COLO829 (cell line): ENCODE results near the gene KCNK4.

Experiments
- DNase-seq: peaks from one replicate; pipeline ENCODE4 v3.0.0; 2012; ENCODE audit warnings: low spot score

The KCNK4 gene

DNA sequence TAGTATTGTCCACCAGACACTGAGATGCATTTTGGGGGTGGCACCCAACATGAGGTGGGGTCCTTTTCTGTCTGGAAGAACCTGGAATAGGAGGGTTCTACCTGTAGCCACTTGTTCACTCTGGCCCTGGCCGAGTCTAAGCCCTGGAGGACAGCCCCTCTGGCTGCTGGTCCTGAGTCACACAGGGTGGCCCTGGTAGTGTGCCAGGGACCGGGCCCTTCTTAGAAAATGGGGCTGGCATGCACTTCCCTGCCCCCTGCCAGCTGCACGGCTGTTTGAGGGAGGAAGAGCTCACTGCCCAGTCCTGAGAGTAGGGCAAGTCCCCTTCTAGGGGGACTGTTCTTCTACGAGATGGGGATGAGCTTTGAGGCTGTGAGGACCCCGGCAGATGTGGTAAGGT, 37.6 kb upstream of the KCNK4 start:
- no peak for DNase-seq

DNA sequence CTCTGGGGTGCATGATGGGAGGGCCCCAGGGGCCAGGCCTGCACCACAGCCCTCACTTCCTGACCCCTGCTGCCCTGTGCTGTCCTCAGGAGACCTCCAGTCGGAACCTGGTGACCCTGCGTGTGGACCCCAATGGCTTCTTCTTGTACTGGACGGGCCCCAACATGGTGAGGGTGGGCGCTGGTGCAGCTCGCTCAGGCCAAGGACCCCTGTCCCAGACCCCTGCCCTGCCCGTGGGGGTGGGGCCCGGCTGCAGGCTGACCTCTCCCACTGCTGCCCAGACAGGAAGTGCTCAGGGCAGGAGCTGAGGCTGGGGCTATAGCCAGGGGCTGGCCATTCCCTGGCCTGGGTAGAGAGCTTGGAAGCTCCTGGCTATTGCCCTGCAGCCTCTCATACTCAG, 36.8 kb upstream of the KCNK4 start:
- DNase-seq = no peak

DNA sequence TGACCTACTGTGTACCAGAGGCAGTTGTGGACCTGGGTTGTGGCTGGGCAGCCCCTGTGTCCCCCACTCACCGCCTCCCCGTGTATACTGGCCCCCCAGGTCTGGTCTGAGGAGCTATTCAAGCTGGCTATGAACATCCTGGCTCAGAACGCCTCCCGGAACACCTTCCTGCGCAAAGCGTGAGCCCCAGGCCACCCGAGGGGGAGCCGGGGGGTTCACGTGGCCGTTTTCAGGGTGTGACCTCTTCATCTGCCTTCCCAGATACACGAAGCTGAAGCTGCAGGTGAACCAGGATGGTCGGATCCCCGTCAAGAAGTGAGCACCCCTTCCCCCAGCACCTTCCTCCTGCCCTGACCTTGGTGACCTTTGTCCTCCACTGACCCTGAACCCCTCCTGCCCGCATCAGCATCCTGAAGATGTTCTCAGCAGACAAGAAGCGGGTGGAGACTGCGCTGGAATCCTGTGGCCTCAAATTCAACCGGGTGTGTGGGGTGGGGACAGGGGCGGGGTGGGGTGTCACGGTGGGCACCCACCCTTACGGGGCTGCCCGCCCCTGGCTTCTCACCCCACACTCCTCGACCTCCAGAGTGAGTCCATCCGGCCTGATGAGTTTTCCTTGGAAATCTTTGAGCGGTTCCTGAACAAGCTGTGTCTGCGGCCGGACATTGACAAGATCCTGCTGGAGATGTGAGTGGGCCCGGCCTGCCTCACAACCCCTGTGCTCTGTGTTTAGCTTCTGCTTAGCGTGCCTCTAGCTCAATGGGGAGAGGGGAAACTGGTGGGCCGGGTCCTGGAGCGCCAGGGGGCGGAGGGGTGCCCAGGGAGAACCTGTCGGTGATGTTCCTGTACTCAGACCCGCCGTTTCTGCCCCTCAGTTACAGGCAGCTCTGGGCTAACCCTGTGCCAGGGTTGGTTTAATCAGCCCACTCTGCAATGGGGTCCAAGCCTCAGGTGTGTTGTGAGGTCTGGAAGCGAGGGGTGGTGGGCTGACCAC, 35.7 kb upstream of the KCNK4 start:
- no peak for DNase-seq

DNA sequence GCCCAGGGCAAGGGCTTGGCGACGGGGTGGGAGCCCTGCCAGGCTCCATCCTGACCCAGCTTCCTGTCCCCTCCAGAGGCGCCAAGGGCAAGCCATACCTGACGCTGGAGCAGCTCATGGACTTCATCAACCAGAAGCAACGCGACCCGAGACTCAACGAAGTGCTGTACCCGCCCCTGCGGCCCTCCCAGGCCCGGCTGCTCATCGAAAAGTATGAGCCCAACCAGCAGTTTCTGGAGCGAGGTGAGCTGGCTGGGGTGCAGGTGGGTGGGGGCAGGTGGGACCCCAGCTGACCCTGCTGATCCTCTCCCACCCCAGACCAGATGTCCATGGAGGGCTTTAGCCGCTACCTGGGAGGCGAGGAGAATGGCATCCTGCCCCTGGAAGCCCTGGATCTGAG, 34.8 kb upstream of the KCNK4 start:
- no peak for DNase-seq

DNA sequence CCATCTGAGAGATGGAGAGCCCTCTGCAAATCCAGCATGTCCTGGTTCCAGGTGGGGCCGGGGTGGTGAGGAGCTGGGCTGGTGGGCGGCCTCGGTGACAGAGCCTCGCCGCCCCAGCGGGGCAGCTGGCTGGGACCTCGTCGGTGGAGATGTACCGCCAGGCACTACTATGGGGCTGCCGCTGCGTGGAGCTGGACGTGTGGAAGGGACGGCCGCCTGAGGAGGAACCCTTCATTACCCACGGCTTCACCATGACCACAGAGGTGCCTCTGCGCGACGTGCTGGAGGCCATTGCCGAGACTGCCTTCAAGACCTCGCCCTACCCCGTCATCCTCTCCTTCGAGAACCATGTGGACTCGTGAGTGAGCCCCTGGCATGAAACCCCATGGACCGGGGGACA, 32.7 kb upstream of the KCNK4 start:
- DNase-seq = no peak

DNA sequence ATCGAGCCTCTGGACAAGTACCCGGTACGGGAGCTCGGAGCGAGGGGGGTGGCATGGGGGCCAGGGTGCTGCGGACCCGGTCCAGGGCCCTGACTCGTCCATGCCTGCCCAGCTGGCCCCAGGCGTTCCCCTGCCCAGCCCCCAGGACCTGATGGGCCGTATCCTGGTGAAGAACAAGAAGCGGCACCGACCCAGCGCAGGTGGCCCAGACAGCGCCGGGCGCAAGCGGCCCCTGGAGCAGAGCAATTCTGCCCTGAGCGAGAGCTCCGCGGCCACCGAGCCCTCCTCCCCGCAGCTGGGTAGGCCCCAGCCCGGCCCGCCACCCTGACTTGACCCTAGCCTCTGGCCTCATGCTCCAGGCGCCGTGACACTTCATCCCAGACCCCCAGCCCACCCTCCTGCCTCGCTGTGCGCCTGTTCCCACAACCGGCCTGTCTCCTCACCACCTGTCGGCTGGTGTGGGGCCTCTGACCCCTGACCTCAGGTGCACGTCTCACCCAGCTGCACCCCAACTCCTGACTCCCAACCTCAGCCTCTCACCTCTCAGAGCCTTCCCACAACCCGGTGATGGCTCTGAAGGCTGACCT, 32.1 kb upstream of the KCNK4 start:
- no peak for DNase-seq

DNA sequence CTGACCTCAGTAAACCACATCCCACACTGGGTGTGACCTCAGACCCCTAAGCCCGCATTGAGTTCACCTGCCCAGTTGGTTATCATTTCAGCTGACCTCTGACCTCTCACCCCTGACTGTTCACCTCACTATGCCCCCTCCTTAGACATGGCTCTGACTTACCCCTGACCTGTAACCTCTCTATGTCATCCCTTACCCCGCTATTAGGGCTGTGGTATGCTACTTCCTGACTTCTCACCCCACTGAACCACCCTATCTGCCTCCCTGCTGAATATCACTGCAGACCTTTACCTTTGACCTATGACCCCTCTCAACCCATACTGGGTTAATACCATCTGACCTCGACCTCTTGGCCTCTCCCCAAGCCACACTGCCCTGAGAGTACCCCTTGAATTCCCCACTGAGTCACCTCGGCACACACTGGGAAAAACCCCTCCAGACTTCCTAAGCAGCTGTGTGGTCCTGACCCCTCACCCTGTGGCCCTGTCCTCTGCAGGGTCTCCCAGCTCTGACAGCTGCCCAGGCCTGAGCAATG, 31.5 kb upstream of the KCNK4 start:
- no peak for DNase-seq

DNA sequence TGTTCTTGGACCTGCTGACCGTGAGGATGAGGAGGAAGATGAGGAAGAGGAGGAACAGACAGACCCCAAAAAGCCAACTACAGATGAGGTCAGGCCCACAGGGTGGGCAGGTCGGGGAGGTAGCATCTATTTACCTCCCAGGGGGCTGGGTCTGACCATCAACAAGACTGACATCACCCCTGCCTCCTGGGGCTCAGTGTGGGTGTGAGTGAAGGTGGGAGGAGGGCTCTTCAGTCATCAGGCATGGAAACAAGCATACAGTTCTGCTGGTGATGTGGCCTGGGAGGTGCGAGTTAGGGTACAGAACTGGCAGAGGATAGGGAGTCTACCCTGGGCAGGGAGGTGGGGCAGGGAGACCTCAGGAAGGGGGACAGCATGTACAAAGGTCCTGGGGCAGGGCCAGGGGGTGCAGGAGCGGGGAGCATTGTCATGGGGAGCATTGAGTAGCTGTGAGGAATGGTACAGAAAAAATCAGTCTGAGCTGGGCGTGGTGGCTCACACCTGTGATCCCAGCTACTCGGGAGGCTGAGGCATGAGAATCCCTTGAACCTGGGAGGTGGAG, 30.9 kb upstream of the KCNK4 start:
- DNase-seq = no peak

DNA sequence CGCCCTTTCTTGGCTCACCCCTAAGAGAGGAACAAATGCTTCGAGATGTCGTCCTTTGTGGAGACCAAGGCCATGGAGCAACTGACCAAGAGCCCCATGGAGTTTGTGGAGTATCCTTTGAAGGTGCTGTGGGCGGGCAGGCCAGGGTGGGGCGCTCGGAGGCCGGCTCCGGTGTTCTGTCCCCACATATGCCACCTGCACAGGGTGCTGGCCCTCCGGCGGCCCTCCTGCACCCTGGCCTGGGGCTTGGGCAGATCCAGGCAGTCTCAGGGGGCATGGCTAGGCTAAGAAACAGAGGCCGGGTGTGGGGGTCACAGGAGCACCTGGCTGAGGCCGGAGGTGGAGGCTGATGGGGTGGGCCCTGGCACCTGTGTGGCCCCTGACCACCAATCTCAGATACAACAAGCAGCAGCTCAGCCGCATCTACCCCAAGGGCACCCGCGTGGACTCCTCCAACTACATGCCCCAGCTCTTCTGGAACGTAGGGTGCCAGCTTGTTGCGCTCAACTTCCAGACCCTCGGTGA, 29.5 kb upstream of the KCNK4 start:
- DNase-seq = no peak

DNA sequence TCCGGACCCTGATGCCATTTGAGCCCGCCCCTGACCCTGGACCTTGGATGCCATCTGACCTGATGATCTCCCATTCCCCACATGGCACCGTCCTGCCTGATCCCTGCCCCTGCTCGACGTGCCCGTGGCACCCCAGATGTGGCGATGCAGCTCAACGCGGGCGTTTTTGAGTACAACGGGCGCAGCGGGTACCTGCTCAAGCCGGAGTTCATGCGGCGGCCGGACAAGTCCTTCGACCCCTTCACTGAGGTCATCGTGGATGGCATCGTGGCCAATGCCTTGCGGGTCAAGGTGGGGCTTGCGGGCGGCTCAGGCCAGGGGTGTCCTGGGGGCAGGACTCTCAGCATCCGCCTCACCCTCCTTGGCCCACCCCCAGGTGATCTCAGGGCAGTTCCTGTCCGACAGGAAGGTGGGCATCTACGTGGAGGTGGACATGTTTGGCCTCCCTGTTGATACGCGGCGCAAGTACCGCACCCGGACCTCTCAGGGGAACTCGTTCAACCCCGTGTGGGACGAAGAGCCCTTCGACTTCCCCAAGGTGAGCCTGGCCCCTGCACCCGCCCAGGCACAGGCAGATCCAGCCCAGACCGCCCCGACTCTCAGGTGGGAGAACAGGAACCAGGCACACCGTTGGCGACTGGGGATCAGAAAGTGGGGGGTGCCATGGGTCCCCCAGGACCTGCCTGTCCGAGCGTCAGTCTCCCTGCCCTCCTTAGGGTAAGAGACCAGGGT, 28.7 kb upstream of the KCNK4 start:
- no peak for DNase-seq

DNA sequence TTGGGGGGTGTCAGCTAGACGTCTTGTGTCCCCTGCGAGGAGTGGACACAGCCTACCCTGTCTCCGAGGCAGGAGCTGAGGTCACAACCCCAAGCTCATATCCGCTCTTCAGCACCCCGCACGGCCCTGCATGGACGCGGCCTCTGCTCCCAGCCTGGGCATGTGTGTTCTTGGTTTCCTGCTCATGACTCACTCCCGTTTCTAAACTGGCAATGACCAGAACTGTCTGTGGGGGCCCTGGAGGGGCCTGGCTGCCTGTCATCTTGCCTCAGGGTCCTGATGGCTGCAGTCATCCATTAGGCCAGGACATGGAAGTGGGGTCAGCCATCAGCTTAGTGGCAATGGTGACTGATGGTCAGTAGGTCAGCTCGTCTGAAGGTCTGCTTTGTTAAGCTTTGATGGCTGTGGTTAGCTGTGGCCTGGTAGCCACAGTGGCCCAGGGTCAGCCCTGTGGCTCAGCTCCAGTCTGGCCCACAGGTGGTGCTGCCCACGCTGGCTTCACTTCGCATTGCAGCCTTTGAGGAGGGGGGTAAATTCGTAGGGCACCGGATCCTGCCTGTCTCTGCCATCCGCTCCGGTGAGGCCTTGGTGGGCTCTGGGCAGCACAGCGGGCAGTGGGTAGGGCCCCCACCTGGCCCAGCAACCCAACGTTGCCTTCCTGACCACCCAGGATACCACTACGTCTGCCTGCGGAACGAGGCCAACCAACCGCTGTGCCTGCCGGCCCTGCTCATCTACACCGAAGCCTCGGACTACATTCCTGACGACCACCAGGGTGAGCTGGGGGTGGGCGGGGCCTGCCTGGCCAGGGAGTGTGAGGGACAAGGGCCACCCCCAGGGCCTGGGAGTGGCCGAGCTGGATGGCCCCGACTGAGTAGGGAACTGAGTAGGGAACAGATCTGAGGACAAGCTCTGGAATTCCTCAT, 27.8 kb upstream of the KCNK4 start:
- DNase-seq = no peak

DNA sequence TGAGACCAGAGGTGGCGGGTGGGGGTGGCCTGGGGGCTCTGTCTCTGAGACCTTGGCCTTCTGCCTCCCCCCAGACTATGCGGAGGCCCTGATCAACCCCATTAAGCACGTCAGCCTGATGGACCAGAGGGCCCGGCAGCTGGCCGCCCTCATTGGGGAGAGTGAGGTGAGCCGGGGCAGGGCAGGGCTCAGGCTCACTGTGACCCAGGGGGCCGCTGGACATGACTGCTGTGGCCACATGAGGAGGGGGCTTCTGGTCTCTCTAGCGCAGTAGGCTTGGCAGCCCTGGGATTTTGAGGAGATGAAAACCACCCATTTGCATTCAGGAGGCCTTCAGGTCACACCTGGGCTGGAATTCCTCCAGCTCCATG, 27.2 kb upstream of the KCNK4 start:
- DNase-seq = no peak

DNA sequence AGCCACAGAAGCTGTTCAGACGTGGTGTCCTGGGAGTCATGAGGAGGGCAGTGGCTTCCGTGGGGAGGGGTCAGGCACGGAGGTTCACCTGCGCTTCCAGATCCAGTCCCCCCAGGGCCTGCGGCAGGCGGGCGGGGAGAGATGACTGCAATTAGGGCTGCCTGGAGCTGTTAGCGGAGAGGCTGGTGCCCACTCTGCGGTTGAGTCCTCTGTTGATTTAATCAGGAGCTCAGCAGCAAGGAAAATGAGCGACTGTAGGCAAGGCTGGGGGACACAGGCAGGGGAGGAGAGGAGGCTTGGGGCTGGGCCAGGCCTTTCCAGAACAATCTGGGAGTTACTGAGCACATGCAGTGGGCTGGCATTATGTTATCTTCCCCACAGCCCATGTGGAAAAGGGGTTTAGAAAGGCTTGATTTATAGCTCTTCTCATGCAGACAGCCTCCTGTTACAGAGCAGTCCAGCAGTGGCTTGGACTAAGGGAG, 26.7 kb upstream of the KCNK4 start:
- no peak for DNase-seq

DNA sequence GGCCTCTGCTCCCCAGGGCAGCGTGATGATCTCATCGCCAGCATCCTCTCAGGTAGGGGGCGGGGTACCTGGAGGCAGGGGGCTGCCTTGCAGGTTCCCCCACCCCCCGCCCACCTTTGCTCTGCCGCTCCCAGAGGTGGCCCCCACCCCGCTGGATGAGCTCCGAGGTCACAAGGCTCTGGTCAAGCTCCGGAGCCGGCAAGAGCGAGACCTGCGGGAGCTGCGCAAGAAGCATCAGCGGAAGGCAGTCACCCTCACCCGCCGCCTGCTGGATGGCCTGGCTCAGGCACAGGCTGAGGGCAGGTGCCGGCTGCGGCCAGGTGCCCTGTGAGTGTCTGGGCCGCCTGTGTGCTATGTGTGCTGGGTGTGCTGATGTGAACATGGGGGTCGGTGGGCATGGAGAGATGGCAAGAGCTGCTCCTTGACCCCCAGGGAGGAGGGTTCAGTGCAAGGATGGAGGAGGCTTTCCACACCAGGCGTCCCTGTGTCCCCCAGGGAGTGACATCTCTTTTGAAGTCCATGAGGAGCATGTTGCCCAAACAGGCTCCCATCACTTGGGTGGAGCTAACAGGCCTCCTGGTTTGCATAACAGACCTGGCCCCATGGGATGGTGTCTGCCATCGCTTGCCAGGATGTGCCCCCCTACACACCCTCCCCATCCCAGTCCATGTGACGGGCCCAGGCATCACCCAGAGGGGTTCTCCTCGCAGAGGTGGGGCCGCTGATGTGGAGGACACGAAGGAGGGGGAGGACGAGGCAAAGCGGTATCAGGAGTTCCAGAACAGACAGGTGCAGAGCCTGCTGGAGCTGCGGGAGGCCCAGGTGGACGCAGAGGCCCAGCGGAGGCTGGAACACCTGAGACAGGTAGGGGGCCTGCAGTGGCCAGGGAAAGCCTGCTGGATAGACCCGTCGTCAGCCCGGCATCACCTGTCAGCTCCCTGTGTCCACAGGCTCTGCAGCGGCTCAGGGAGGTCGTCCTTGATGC, 25.6 kb upstream of the KCNK4 start:
- DNase-seq = no peak

DNA sequence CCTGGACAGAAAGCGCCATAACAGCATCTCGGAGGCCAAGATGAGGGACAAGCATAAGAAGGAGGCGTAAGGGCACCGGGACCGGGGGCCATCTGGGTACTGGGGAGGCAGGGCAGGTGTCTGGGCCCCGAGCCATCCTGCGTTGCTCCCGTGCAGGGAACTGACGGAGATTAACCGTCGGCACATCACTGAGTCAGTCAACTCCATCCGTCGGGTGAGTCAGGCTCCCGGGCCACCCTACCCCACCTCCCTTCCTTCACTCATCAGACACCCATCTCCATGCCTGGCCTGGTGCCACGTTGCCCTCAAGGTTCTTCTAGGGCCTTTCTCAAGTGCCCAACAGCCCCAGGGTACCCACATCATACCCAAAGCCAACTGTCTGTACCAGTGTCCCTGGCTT, 24.8 kb upstream of the KCNK4 start:
- no peak for DNase-seq

DNA sequence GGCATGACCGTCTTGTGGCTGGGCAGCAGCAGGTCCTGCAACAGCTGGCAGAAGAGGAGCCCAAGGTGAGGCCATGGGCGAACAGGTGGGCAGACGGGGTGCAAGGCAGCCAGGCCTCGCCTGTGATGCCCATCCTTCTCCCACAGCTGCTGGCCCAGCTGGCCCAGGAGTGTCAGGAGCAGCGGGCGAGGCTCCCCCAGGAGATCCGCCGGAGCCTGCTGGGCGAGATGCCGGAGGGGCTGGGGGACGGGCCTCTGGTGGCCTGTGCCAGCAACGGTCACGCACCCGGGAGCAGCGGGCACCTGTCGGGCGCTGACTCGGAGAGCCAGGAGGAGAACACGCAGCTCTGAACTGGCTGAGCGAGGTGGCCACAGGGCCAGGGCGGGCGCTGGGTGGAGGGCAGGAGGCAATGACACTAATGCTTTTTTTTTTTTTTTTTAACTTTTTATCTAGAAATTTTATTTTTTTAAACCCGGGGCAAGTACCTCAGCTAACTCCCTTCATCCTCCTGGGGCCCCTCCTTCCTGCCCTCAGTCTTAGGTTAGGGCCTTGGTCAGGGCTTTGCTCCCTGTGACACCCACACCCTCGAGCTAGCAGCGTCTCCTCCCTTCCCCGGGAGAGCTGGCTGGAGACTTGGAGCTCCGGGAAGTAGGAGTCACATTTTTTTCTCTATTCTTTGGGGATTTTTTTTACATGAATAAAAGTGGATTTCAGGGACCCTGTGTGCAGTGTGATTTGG, 23.7 kb upstream of the KCNK4 start:
- no peak for DNase-seq

DNA sequence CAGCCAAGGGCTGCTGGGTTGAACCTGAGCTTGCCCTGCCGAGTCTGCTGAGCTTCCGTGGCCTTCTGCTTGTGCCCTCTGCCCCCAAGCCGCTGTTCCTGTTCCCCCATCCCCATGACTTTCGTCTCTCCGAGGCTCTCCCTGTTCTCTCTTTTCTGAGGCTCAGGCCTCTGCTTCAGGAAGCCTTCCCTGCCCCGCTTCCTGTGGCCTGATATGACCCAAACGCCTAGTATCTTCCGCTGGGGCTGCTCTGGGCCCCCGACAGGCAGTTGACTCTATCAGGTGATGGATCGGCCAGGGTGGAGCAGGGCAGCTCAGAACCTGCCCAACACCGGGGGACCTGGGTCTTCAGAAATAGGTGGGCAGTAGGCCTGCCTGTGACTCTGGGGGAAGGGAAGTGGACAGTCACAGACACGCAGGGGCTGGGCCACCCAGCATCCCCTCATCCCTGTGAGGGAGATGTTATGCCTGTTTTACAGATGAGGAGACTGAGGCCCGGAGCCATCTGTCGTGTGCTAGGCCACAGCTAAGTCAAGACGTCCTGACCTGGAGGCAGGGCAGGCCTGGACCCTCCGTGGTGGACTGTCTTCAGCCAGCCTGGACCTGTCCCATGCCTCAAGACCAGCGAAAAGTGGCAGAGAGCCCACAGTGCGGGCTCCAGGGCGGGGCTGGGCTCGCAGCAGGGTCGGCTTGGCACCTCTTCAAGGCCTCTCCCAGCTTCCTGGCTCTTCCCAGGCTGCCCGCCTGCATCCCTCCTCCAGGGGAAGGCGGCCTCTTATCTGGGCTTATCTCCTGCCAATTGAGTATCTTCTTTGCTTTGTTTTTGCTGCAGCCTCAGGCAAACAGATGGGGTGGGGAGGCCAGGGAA, 22.8 kb upstream of the KCNK4 start:
- DNase-seq = no peak
